ENCODE results near the gene MTG1. TPM values are rescaled to one million over a fixed set of nuclear protein-coding genes. Genes with fewer than 3 reads are reported as not detected.
A peak's percentile ranks its signal among the peaks of the same experiment; 100 is the strongest.

The MTG1 gene
- total RNA-seq, 1 donor from 2014 or later: 90.5 TPM

DNA sequence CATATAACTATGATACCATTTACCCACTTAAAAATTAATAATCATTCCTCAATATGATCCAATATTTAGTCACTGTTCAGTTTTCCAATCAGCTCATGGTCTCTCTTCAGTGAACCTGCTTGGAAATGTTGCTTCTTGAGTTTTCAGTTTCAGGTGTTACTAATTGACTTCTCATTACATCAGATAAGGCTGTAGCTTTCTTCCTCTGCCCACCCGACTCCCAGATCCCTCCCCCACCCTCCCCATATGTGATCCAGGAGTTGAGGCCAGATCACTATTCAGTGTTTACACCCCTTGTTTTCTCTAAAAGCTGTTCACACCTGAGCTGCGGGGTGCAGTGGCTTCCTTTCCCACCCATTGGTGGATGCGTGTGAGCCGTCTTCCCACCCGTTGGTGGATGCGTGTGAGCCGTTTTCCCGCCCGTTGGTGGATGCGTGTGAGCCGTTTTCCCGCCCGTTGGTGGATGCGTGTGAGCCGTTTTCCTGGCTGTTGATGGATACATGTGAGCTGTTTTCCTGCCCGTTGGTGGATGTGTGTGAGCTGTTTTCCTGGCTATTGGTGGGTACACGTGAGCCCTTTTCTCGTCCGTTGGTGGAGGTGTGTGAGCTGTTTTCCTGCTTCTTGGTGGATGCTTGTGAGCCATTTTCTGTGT, 3.2 kb upstream of the MTG1 start:
- H3K27me3 Mint-ChIP-seq (ENCODE audit: low read depth): no peaks in the 10 kb centered on the region
- TF ChIP-seq, protein P1, sequence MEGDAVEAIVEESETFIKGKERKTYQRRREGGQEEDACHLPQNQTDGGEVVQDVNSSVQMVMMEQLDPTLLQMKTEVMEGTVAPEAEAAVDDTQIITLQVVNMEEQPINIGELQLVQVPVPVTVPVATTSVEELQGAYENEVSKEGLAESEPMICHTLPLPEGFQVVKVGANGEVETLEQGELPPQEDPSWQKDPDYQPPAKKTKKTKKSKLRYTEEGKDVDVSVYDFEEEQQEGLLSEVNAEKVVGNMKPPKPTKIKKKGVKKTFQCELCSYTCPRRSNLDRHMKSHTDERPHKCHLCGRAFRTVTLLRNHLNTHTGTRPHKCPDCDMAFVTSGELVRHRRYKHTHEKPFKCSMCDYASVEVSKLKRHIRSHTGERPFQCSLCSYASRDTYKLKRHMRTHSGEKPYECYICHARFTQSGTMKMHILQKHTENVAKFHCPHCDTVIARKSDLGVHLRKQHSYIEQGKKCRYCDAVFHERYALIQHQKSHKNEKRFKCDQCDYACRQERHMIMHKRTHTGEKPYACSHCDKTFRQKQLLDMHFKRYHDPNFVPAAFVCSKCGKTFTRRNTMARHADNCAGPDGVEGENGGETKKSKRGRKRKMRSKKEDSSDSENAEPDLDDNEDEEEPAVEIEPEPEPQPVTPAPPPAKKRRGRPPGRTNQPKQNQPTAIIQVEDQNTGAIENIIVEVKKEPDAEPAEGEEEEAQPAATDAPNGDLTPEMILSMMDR (IDR thresholded peaks at IDR 0.05; ENCODE audit: unreplicated experiment): no peak
- no peak overlapping the region for H3K4me3 Mint-ChIP-seq
- H3K4me1 Mint-ChIP-seq: peaks cover 12% of the 10 kb centered on the region
- no peaks in the 10 kb centered on the region for H3K9me3 Mint-ChIP-seq
- H3K27ac Mint-ChIP-seq: no peak overlapping the region
- peaks cover 10% of the 10 kb centered on the region for H3K36me3 Mint-ChIP-seq
- peak in 1 of 2 experiments; percentile 19 for DNase-seq (ENCODE audit: low spot score in 2 of 2, unreplicated experiment in 2 of 2)

GRCh38 chr10:133391249-133391635, 2.7 kb upstream of the MTG1 start:
- peaks cover 8% of the 10 kb centered on the region for H3K36me3 Mint-ChIP-seq
- no peak overlapping the region for H3K4me3 Mint-ChIP-seq
- peak in 1 of 2 experiments; percentile 29 for DNase-seq (ENCODE audit: low spot score in 2 of 2, unreplicated experiment in 2 of 2)
- peaks cover 13% of the 10 kb centered on the region for H3K4me1 Mint-ChIP-seq
- H3K9me3 Mint-ChIP-seq: no peaks in the 10 kb centered on the region
- TF ChIP-seq, protein P1 (IDR thresholded peaks at IDR 0.05; ENCODE audit: unreplicated experiment): no peak
- H3K27me3 Mint-ChIP-seq (ENCODE audit: low read depth): no peaks in the 10 kb centered on the region
- no peak overlapping the region for H3K27ac Mint-ChIP-seq

DNA sequence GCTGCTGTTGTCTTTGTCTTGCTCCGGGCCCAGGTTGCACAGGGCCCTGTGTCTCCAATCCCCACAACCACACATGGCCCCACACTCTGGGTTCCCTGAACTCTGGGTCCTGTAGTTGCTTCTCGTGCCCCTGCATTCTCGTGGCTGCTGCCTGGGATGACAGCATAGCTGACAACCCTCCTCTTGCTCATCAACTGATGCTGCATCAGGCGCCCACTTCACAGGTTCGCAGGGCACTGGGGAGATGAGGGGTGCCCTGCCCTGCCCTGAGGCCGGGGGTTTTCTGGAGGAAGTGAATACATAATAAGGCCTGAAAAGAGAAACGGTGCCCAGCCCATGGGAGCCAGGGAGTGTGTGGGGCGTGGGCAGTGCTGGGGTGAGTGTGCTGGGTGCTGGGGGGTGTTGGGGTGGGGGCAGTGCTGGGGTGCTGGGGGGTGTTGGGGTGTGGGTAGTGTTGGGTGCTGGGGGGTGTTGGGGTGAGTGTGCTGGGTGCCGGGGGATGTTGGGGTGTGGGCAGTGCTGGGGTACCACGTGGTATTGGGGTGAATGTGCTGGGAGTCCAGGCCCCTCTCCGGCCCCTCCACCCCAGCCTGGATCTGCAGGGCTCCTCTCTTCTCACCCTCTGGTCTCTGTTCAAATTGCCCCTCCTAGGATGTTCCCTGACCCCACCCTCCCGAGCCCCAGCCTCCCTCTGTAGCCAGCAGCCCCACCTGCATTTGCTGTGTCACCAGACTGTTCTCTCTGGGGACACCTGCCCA, 2.0 kb upstream of the MTG1 start:
- TF ChIP-seq, protein P1 (IDR thresholded peaks at IDR 0.05; ENCODE audit: unreplicated experiment): no peak
- Mint-ChIP-seq H3K4me1 (peaks cover 13% of the 10 kb centered on the region), H3K9me3 (no peaks in the 10 kb centered on the region), H3K27me3 (ENCODE audit: low read depth) (no peaks in the 10 kb centered on the region), H3K36me3 (peaks cover 9% of the 10 kb centered on the region), H3K4me3 (no peak overlapping the region), H3K27ac (no peak overlapping the region)
- peak in 1 of 2 experiments; percentile 24 for DNase-seq (ENCODE audit: low spot score in 2 of 2, unreplicated experiment in 2 of 2)

GRCh38 chr10:133393401-133394063, 425 bp upstream of the MTG1 start:
- Mint-ChIP-seq H3K4me1 (peaks cover 13% of the 10 kb centered on the region), H3K27ac (peak overlapping the region; percentile 84), H3K27me3 (ENCODE audit: low read depth) (no peaks in the 10 kb centered on the region), H3K36me3 (peaks cover 14% of the 10 kb centered on the region), H3K4me3 (peak overlapping the region; percentile 95), H3K9me3 (no peaks in the 10 kb centered on the region)
- DNase-seq (ENCODE audit: low spot score in 2 of 2, unreplicated experiment in 2 of 2): peak in 1 of 2 experiments; percentile 35
- TF ChIP-seq, protein P1 (IDR thresholded peaks at IDR 0.05; ENCODE audit: unreplicated experiment): no peak

DNA sequence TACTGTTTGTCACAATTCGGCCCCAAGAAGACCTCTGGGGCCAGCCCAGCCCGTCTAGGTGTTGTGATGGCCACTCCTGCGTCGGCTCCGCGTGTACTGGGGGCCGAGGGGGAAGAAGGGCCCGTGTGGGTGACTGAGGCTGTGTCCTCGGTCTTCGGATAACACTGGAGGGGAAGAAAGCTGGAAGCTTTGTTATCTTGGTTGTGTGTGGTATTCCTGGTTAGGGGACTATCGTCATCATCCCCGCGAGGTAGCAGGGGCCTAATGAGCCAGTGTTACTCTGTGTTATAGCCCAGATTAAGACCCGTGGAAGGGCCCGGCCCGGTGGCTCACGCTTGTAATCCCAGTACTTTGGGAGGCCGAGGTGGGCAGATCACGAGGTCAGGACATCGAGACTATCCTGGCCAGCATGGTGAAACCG, 854 bp downstream of the MTG1 start:
- Mint-ChIP-seq H3K27me3 (ENCODE audit: low read depth) (no peaks in the 10 kb centered on the region), H3K4me1 (peaks cover 13% of the 10 kb centered on the region), H3K27ac (peak overlapping the region; percentile 97), H3K36me3 (peaks cover 12% of the 10 kb centered on the region), H3K4me3 (peak overlapping the region; percentile 95), H3K9me3 (no peaks in the 10 kb centered on the region)
- peak in 1 of 2 experiments; percentile 37 for DNase-seq (ENCODE audit: low spot score in 2 of 2, unreplicated experiment in 2 of 2)
- TF ChIP-seq, protein P1 (IDR thresholded peaks at IDR 0.05; ENCODE audit: unreplicated experiment): no peak
